Activated gamma-delta T cell treated with anti-CD3 and anti-CD28 coated beads, Interleukin-2, amount 50 U/mL, for 16 hours (primary cell): ENCODE results near the gene PPARG.

Experiments used
- DNase-seq: peaks from one replicate; pipeline ENCODE4 v3.0.0-alpha.2; 2020; ENCODE audit warnings: low read depth

PPARG gene

DNA sequence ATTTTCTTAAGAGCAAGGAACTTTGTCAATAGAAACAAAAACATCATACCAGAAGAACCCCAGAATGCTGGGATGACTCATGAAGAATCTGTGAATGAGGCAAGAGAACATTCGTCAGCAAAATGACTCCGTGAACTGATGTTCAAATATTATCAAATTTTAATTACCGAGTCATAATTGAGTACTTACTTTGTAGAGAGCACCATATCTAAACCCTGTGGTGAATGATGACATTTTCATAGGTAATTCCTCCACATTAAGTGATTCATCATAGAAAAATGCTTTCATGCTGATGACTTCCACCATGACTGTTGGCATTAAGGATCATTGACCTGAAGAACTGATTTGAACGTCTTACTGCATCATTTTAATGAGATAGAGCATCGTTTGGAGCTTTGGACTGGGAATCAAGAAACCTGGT lies 56.3 kb downstream of the PPARG start:
- DNase-seq: no peak

DNA sequence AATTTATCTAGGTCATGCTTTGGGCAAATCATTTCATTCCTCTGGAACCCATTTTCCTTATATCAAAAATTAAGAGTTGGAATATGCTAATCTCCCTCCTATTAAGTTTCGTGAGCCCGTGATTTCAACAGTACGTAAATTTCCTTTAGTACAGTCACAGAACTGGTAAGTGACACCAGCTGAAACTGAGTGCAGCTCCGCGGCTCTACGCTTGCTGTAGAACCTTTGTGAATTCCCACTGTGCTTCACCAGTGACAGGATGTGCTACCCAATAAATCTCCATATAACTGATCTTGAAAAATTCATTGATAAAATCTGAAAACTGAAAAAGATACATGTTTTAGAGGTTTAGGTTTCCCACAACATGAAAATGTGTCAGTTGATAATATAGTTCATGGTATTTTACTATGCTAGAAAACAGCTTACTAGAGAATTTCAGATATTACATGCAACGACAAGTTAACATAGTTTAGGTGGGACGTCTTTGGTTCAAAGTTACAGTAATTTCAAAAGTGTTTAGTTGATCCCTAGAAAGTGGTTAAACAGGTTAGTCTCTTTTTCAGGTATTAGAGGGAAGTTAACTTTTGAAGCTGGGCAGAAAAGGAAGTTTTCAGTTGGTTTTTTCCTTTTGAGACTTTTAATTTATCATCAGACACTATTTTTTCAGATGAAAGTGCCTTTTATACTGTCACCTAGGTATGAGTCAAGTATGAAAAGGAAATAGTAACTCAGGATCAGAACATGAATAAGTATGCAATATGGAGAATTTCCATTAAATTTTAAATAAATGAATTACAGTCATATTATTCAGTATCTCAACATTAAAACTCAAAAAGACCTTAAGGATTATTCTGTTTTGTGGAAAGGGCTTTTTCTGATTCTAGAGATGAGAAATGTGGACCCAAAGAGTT lies 57.0 kb downstream of the PPARG start:
- no peak for DNase-seq

GRCh38 chr3:12347301-12347700 lies 58.4 kb downstream of the PPARG start:
- DNase-seq: no peak

DNA sequence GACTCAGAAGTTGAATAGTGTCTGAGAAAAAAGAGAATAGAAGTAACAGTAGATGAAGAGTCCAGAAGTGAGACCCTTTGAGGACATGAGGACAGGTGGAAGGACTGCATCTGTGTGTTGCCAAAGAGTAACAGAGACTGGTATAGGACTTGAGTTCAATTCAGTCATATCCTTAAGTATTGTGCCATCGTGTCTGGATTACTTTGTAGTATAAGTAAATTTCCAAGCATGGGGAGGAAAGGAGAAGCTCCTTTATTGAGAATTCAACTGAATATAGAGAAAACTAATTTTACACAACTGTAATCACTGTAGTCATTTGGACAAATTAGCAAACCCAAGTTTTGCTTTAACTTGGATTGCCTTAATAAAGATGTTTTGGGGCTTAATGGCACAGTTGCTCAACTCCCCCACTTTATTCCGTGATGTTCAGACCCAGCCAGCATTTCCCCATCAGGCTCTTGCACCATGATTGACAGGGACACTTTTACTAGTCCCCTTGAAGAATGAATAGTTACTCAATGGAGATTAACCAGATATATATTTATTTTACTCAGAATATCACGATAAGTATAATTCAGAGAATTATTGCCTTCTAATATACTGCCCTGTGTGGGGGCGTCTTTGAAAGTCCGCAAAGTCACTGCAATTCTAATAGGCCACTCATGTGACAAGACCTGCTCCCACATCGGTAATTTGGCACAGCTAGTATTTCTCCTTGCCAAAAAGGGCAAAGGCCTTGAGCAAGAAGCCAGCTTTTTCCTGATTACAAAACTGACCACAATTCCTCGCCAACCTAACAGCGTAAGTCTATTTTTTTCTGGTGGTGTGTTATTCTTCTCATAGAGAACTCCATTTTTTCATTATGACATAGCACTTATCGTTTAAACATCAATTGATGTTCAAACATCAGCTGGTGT lies 61.3 kb downstream of the PPARG start:
- DNase-seq: no peak

GRCh38 chr3:12351145-12351544 lies 62.3 kb downstream of the PPARG start:
- DNase-seq: no peak

DNA sequence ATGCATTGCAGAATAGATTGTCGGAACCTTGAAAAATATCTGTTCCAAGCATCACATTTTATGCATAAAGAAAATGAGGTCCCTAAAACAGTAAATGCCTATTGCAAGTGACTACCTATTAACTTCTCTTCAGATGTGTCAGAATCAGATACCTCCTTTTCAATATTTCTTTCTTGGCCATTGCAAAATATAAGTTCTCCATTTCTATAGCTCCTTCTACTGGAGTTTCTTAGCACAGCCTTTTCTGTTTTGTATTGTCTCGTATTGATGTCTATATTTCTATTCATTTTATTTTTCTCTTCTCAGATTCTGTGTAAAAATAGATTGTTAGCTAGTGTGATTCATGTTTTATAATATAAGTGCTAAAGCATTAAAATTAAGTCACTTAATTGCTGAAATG lies 63.4 kb downstream of the PPARG start:
- no peak for DNase-seq

- DNase-seq: no peak
These were observed 63.9 kb downstream of the PPARG start for GRCh38 chr3:12352755-12353154.

DNA sequence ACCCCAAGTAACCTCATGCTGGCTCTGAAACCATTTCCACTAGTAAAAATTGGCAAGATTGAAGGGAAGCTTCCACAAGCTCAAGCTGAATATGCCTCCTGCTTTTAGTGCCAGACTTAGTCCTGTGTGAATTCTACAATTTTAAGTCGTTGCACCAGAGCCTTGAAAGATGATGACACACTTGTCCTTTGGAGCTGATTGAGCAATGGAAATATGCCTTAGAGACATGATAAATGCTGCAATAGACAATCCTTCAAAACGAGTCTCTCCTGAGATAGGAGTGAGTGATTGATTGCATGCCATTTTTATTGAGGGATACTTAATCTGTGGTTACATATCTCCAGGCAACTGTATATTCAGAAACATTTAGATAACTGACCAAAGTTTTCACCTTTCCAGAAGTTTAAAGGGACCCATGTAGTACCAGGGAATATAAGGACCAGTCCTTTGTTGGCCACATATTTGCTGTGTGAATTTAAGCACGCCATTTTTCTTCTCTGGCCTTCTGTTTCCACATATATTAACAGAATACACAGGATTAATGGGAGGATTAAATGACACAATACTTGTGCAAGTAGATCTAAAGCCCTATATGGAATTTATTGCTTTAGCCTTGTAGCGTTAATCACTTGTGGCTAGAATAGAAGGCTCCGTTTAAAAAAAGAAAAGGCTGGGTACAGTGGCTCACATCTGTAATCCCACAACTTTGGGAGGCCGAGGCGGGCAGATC lies 65.1 kb downstream of the PPARG start:
- no peak for DNase-seq

DNA sequence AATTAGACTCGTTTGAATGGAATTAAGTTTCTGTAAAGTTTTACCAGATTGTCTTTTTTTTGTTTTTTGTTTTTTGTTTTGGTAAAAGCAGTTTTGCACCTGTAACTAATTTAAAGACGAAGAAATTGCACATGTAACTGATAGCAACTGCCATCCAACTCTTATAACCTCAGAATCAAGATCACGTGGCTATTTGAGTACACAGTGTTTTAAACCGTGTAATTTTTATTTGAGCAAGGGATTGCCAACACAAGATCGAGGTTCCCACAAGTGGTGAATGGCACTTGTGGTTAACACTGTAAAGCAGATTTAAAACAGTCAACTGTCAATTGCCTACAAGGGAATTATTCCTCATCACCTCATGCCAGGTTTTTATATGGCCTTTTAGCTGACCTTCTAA lies 67.3 kb downstream of the PPARG start:
- no peak for DNase-seq

GRCh38 chr3:12356996-12357395 lies 68.1 kb downstream of the PPARG start:
- DNase-seq: no peak

GRCh38 chr3:12357456-12357855 lies 68.6 kb downstream of the PPARG start:
- DNase-seq: no peak

GRCh38 chr3:12363397-12364195 lies 74.7 kb downstream of the PPARG start:
- no peak for DNase-seq

- no peak for DNase-seq
These were observed 78.5 kb downstream of the PPARG start for GRCh38 chr3:12367346-12367745.

DNA sequence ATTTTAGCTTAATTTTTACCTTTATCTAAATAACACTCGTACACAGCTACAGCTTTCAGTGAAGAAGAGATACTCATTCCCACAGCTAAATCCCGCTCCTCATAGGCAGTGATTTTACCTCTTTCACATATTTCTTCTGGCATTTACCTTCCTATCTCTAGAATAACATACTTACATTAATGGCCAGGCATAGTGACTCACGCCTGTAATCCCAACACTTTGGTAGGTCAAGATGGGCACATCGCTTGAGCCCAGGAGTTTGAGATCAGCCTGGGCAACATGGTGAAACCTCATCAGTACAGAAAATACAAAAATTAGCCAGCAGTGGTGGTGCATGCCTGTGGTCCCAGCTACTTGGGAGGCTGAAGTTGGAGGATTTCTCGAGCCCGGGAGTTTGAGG lies 80.2 kb downstream of the PPARG start:
- DNase-seq: no peak

DNA sequence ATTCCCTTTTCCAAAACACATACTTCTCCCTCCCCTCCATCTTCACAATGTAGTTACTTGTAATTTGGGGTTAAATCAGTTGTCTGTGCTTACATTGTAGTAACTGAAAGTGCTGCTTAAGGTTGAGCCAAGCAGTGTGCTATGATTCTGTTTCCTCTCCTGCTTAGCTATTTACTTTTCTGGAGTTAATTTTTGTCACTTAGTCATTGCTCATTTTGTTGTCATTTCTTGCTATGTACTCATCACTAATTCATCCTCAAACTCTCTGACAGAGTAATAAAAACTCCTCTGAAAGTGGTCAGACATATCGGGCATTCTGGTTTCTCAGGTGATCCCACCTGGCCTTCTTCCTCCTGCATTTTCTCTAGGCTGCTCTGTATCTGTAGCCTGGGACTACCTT lies 80.7 kb downstream of the PPARG start:
- no peak for DNase-seq

DNA sequence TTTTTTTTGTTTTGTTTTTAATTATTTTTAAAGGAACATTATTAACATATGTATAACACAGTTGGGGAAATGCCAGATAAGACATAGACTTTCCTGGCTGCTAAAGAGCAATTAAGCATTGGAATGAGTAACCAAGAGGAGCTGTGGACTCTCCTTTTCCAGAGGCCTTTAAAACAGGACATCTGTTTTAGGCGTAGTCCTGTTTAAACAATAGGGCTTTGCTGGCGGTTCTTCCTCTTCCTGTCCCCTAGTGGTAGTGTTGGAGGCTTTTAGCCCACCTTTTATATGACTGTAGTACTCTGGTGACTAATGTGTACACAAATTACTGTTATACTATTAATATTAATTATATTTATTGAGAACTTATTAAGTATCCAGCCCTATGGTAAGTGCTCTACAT lies 81.9 kb downstream of the PPARG start:
- DNase-seq: no peak

GRCh38 chr3:12371525-12372140 lies 82.8 kb downstream of the PPARG start:
- DNase-seq: no peak

DNA sequence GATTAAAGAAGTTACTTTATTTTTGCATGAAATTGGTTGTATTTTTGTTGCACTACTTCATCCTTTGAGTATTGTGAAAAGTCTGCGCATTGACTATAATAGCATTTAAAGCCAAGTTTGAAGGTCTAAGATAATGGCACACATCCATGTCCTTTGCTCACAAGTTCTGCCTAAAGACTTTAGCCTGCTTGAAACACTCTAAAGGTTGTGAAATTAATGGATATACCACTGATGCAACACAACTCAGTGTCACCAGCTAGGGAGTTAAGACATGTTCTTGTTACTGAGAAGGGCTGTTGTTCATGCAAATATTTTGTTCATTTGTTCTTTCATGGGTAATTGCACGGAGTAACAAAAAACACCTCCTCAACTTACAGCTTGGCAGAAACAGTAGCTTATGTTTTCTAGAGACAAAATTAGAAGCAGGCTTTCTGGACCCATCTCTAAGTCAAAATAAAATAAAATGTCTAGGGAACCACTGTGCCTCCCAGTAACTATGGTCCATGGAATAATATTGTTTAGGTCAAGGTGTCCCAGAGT lies 83.9 kb downstream of the PPARG start:
- no peak for DNase-seq

DNA sequence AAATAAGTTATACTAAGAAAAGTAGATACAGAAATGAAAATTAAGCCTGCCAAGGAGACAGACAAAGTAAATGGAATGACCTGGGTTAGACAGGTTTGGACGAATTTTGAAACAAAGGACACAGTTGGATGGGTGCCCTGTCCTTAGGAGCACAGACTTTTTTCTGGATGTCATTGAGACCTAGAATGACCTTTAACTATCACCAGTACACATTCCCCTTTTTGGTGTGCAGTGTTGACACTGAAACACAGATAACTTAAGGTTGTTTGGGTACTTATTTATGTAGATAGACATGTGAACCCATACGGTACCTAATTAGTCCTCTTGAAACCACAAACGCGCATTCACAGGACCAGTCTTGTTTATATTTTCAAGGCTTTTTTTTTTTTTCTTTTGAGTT lies 86.7 kb downstream of the PPARG start:
- no peak for DNase-seq

DNA sequence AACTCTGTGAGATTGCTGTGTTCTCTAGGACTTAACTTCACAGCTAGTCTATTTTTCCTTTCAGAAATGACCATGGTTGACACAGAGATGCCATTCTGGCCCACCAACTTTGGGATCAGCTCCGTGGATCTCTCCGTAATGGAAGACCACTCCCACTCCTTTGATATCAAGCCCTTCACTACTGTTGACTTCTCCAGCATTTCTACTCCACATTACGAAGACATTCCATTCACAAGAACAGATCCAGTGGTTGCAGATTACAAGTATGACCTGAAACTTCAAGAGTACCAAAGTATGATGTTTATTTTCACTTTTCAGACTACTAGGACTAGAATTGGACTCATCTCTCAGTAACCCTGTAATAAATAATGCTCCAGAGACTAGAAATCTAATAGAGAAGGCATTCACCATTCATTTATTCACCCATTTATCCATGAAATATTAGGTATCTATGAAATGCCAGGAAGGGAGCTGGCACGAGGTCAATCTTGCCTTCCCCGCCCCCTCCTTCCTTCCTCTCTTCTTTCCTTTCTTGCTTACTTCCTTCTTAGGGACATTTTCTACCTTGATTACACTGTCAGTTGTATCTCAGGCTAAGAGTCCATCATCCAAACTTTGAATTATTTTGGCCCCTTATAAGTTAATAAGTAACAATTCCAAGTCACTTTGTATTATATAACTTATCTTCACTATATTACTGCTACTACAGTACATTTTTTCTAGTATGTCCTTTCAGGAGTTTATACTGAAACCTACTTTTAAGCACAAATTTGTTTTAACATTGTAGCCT lies 91.0 kb downstream of the PPARG start:
- no peak for DNase-seq
